Aorta (tissue), 5 donors: Measurements from ENCODE around the gene TMOD2. TPM values are rescaled to one million over a fixed set of nuclear protein-coding genes. Genes with fewer than 3 reads are reported as not detected.

Experiments used
- ATAC-seq: fragments of 200-7000 bp; cut with Tn5 transposase; one replicate; pipeline ENCODE4 v1.9.1; 2022; ENCODE audit warnings: moderate library complexity; ENCODE audit not compliant: low FRiP score
- DNase-seq, 2 donors: peaks; one replicate each; pipeline ENCODE4 v3.0.0-alpha.2; 2020
- H3K27ac ChIP-seq, 2 donors: one replicate each; pipeline ENCODE4 v1.5.1; 2013; ENCODE audit warnings: low read length in 2 of 2, mild to moderate bottlenecking in 2 of 2, moderate library complexity in 2 of 2, control low read depth in 1 of 2, inconsistent platforms in 1 of 2, low read depth in 1 of 2
- H3K27me3 ChIP-seq, 2 donors: one replicate each; pipeline ENCODE4 v1.6.1; 2013; ENCODE audit warnings: control low read depth in 1 of 2, low read length in 1 of 2, mild to moderate bottlenecking in 1 of 2, moderate library complexity in 1 of 2; ENCODE audit not compliant: insufficient read depth in 2 of 2, control insufficient read depth in 1 of 2
- H3K36me3 ChIP-seq, 2 donors: one replicate each; pipeline ENCODE4 v1.6.1; 2013; ENCODE audit warnings: control low read depth in 1 of 2, low read length in 1 of 2, mild to moderate bottlenecking in 1 of 2; ENCODE audit not compliant: insufficient read depth in 2 of 2, control insufficient read depth in 1 of 2
- H3K4me1 ChIP-seq, 2 donors: one replicate each; pipeline ENCODE4 v1.6.1; 2013; ENCODE audit warnings: low read length in 2 of 2, control low read depth in 1 of 2, mild to moderate bottlenecking in 1 of 2, moderate library complexity in 1 of 2; ENCODE audit not compliant: insufficient read depth in 2 of 2, control insufficient read depth in 1 of 2
- H3K4me3 ChIP-seq, 2 donors: one replicate each; pipeline ENCODE4 v1.5.1; 2013; ENCODE audit warnings: low read length in 2 of 2, control low read depth in 1 of 2, mild to moderate bottlenecking in 1 of 2
- H3K9me3 ChIP-seq: one replicate; pipeline ENCODE4 v1.6.1; 2013; ENCODE audit warnings: mild to moderate bottlenecking, low read length; ENCODE audit not compliant: control insufficient read depth
- WGBS, 2 donors: extraction: QIAGEN DNeasy Blood & Tissue Kit; methylation state at CpG; one replicate each; pipeline ENCODE4 v1.1.7; 2013; 5-methylcytosine and 5-hydroxymethylcytosine counted together
- intact Hi-C, 2 donors: fragments of 100-400 bp; cut with DNase I; formaldehyde crosslinking; loops; one replicate each; pipeline versions ENCODE4 v1.14.2 to v1.15.0; 2022
- polyA plus RNA-seq, 2 donors: library from polyadenylated mRNA; stranded (reverse); fragments of 200-250 nt; gene quantifications; one replicate each; pipeline ENCODE4 v1.2.3, GENCODE V29; 2013
- total RNA-seq, 2 donors: library from RNA; stranded (reverse); fragmentation: NEBNext Ultra II Directional; extraction: Animal tissue kit (Norgen Biotek cat#: 25700); gene quantifications; one replicate each; pipeline ENCODE4 v1.2.1, GENCODE V29; 2021
- donor health status: healthy with polysubstance abuse.
- donor health status: Bipolar disorder and iron deficiency.
- donor health status: DM: no; HTN: no; CAD: no.
- donor health status: DM: no; HTN: no; CAD: no.
- donor health status: DM: yes; HTN: yes; CAD: no.

The TMOD2 gene
- total and polyA plus RNA-seq, 4 donors: 2.3 to 33.1 (median 11.8) TPM

- ATAC-seq: peak; percentile 30
- Histone ChIP-seq H3K4me1 (no peaks in the 10 kb centered on the region), H3K27me3 (no peaks in the 10 kb centered on the region), H3K4me3 (peak overlapping the region; percentile 77 to 89), H3K9me3 (no peaks in the 10 kb centered on the region), H3K36me3 (no peaks in the 10 kb centered on the region), H3K27ac (peak overlapping the region in 1 of 2 donors; percentile 70)
- intact Hi-C loops: no loop called here
- no peak for DNase-seq
- 1% methylated on average over 8 of the region's 8 CpGs for WGBS, 2 donors
Measured at GRCh38 chr15:51830276-51830806, 78.9 kb downstream of the TMOD2 start.

DNA sequence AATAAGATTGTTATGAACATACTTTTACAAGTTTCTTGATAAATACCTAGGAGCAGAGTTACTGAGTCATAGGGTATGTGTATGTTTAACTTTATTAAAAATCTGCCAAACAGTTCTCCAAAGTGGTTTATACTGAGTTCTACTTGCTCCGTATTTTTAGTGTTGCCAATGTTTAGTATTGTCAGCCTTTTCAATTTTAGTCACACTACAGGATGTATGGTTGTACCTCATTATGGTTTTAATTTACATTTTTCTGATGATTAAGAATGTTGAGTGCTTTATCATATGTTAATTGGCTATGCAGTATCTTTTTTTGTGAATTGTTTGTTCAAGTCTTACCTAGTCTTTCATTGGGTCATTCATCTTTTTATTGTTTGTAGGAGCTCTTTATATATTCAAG lies 82.4 kb downstream of the TMOD2 start:
- Histone ChIP-seq H3K36me3 (no peaks in the 10 kb centered on the region), H3K4me3 (no peak overlapping the region), H3K4me1 (peaks cover 0 to 2% of the 10 kb centered on the region in 2 donors), H3K27me3 (no peaks in the 10 kb centered on the region), H3K27ac (no peak overlapping the region), H3K9me3 (no peaks in the 10 kb centered on the region)
- intact Hi-C loops: no loop called here
- 56 to 73% methylated on average over 1 of the region's 1 CpG for WGBS, 2 donors
- DNase-seq: no peak
- no peak for ATAC-seq

- Histone ChIP-seq H3K4me1 (peaks cover 4% of the 10 kb centered on the region in 2 donors), H3K9me3 (no peaks in the 10 kb centered on the region), H3K36me3 (peaks cover 0 to under 1% of the 10 kb centered on the region in 2 donors), H3K4me3 (no peak overlapping the region), H3K27ac (no peak overlapping the region), H3K27me3 (no peaks in the 10 kb centered on the region)
- DNase-seq: no peak
- intact Hi-C loops: no loop called here
- no peak for ATAC-seq
- 64 to 85% methylated on average over 4 of the region's 4 CpGs for WGBS, 2 donors
Measured at GRCh38 chr15:51837792-51838251, 86.4 kb downstream of the TMOD2 start.

GRCh38 chr15:51838270-51838669 lies 86.9 kb downstream of the TMOD2 start:
- H3K4me1 ChIP-seq: peaks cover 6% of the 10 kb centered on the region in 2 donors
- WGBS, 2 donors: 87 to 96% methylated on average over 2 of the region's 2 CpGs

DNA sequence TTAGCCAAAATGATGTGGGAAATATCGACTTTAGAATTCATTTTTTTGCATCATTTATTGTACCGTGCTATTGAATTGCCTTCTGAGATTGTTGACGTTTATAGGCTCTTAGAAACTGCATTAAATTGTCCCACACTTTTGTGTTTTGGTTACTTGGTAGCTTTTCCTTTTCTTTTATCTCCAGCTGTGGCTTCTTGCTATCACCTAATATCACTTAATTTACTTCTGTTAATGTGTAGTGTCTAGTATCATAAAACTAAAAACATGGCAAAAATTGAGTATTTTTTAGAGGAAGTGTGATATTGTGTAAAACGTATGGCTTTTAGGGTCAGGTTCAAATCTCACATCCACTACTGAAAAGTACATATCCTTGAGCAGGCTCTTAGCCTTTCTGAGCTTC lies 89.3 kb downstream of the TMOD2 start:
- 83 to 86% methylated on average over 4 of the region's 4 CpGs for WGBS, 2 donors
- Histone ChIP-seq H3K27ac (no peak overlapping the region), H3K4me1 (peaks cover 6% of the 10 kb centered on the region in 2 donors), H3K9me3 (no peaks in the 10 kb centered on the region), H3K27me3 (no peaks in the 10 kb centered on the region), H3K36me3 (peaks cover 0 to 2% of the 10 kb centered on the region in 2 donors), H3K4me3 (no peak overlapping the region)
- DNase-seq (no peak), ATAC-seq (no peak)
- intact Hi-C loops: no loop called here

More at GRCh38 chr15:51838270-51838669, 86.9 kb downstream of the TMOD2 start:
- no peak overlapping the region for H3K27ac ChIP-seq
- intact Hi-C loops: no loop called here
- no peak for ATAC-seq
- H3K27me3 ChIP-seq: no peaks in the 10 kb centered on the region
- peaks cover 0 to 2% of the 10 kb centered on the region in 2 donors for H3K36me3 ChIP-seq
- no peak for DNase-seq
- H3K9me3 ChIP-seq: no peaks in the 10 kb centered on the region
- no peak overlapping the region for H3K4me3 ChIP-seq

DNA sequence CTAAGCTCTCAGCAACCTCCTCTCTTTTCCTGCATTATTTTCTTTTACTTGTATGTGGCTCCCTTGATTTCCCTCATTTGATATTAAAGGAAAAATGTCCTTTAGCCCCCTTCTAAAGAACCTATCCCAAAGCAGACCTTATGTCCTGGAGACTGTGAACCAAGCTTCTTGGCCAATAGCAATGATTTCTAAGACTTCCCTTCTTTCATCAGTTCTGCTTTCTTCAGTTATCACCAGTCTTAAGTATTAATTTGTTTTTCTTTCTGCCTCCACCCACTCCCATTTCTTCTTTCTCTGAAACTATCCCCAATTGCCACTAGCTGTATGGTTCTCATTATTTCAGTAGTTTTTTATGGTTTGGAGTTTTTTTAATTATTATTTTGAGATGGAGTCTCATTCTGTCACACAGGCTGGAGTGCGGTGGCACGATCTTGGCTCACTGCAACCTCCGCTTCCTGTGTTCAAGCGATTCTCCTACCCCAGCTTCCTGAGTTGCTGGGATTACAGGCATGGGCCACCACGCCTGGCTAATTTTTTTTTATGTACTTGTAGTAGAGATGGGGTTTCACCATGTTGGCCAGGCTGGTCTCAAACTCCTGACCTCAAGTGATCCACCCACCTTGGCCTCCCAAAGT lies 90.1 kb downstream of the TMOD2 start:
- ATAC-seq: no peak
- 83% methylated on average over 5 of the region's 5 CpGs for WGBS, 2 donors
- Histone ChIP-seq H3K4me1 (peaks cover 6% of the 10 kb centered on the region in 2 donors), H3K27ac (no peak overlapping the region), H3K9me3 (no peaks in the 10 kb centered on the region), H3K36me3 (peaks cover 0 to 2% of the 10 kb centered on the region in 2 donors), H3K27me3 (no peaks in the 10 kb centered on the region), H3K4me3 (no peak overlapping the region)
- no peak for DNase-seq
- intact Hi-C loops: no loop called here

GRCh38 chr15:51842265-51842664 lies 90.9 kb downstream of the TMOD2 start:
- Histone ChIP-seq H3K27ac (no peak overlapping the region), H3K4me3 (no peak overlapping the region), H3K4me1 (peaks cover 4 to 6% of the 10 kb centered on the region in 2 donors), H3K27me3 (no peaks in the 10 kb centered on the region), H3K9me3 (no peaks in the 10 kb centered on the region), H3K36me3 (peaks cover 0 to 2% of the 10 kb centered on the region in 2 donors)
- ATAC-seq: no peak
- DNase-seq: no peak
- intact Hi-C loops: no loop called here
- WGBS, 2 donors: 97 to 98% methylated on average over 3 of the region's 3 CpGs

DNA sequence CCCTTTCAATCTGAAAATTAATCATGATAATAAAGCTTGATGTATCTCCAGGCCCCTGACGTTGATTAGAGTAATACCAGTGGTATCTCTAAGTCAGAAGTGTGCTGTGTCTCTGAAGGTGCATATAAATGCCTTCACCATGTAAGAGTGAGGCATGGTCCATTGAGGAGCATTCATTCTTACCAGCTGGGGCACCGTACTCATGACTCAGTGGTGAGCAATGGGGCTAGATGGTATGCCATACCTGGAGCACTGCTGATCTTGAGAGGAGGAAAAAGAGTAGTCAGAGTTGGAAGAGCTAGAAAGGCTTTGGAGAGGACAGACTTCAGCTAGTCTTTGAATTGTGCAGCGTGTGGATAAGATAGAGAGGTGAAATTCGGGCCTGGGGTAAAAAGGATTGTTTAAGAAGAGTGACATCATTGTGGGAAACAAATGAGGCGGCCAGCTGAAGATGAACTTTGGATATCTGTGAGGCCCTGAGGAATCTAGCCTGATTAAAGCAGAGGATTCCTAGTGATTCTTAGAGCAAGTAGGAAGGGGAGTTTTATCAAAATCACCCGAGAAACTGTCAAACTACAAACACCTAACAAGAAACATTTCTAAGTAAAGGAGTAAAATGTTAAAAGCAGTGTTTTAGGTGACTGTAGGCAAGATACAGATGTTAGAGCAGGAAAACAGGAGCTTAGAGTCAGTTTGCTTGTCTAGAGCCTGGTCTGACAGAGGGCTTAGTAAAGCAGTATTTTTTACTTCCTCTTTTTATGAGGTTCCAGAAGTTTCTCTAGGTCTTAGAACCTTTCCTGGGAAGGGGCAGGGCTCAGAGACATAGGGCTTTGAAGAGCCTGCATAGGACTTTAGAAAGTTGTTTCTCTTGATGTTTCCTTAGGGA lies 91.7 kb downstream of the TMOD2 start:
- peaks cover 4 to 8% of the 10 kb centered on the region in 2 donors for H3K4me1 ChIP-seq
- intact Hi-C loops: no loop called here

More for the DNA sequence above, 91.7 kb downstream of the TMOD2 start:
- H3K9me3 ChIP-seq: no peaks in the 10 kb centered on the region
- ATAC-seq (no peak), DNase-seq (no peak)
- WGBS, 2 donors: 82 to 88% methylated on average over 6 of the region's 6 CpGs
- H3K36me3 ChIP-seq: peaks cover 0 to 2% of the 10 kb centered on the region in 2 donors
- no peak overlapping the region for H3K27ac ChIP-seq
- no peaks in the 10 kb centered on the region for H3K27me3 ChIP-seq
- no peak overlapping the region for H3K4me3 ChIP-seq
